Measurements from ENCODE around the gene AAMP.
"Not testable (repeated sequence)": the region's sequence is repeated elsewhere in the genome, so short reads cannot be mapped to it uniquely, and the experiment has no call there.

Gene AAMP

DNA sequence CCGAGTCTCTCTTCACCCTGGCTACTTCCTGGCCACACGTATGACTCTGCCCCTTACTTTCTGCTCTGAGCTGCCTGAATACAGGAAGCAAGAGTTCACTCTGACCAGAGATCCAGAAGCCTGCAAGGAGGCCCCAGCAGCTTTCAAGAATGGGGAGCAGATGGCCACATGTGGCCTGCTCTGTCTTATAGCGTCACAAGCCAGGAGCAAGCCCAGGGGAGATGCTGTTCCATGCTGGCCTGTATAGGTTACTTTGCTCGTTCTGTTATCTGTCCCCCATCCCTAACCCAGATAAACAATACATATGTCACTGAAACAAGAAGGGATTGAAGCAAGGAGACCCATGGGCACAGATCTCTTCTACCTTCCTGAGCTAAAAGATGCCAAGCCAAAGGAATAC, 4.6 kb upstream of the AAMP start:
- DNase-seq (ENCODE audit: low read depth) = no peak

DNA sequence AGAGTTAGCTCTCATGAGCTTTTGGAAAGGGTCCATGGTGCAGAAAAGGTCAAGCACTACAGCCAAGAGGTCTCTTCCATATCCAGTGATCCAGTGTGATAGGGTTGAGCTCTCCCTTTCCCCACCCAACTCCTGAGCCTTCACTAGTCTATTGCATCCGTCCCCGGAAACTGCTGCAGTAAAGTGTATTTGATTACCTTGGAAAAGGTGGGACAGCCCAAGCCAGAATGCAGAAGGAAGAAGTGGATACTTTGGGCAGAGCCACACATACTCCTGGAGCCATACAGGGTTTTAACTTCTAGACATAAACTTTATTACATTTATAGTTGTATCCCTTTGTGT, 3.9 kb upstream of the AAMP start:
- DNase-seq (ENCODE audit: low read depth) = no peak

DNA sequence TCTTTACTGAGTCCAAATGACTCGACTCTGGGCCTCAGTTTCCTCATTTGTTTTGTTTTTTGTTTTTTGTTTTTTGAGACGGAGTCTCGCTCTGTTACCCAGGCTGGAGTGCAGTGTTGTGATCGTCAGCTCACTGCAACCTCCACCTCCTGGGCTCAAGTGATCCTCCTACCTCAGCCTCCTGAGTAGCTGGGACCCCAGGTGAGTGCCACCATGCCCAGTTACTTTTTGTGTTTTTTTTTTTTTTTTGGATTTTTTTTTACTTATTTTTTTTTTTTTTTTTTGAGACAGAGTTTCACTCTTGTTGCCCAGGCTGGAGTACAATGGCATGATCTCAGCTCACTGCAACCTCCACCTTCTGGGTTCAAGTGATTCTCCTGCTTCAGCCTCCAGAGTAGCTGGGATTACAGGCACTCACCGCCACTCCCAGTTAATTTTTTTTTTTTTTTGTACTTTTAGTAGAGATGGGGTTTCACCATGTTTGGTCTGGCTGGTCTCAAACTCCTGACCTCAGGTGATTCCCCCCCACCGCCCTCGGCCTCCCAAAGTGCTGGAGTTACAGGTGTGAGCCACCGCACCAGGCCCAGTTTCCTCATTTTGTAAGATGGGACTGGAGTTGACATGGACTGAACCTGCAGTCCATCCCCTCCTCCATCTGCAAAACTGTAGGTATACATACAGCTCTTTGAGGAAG, 3.4 kb upstream of the AAMP start:
- DNase-seq (ENCODE audit: low read depth) = not testable (repeated sequence)

DNA sequence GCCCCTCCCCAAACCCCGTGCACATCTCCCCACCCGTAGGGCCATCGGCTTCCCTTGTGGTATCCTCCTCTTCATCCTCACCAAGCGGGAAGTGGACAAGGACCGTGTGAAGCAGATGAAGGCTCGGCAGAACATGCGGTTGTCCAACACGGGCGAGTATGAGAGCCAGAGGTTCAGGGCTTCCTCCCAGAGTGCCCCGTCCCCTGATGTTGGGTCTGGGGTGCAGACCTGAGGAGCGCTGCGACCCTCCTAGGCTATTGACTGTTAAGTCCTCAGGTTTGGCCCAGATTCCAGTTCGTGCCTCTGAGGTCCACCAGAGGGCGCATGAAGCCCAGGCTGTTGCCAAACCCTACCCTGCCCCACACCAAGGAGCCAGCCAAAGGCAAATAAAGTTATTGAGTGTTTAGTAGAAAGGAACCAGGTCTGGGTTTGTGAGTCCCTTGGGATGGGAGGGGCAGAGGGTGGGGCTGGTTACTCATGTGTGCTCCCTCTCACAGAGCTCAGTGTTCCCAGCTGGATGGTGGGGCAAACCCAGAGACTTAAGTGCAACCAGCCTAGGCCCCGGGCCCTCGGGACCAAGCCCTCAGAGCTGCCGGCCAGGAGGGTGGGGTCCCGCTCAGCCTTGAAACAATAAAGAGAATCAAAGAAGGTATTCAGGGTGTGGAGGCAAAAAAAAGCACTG, 2.7 kb upstream of the AAMP start:
- DNase-seq (ENCODE audit: low read depth) = peak; percentile 67

DNA sequence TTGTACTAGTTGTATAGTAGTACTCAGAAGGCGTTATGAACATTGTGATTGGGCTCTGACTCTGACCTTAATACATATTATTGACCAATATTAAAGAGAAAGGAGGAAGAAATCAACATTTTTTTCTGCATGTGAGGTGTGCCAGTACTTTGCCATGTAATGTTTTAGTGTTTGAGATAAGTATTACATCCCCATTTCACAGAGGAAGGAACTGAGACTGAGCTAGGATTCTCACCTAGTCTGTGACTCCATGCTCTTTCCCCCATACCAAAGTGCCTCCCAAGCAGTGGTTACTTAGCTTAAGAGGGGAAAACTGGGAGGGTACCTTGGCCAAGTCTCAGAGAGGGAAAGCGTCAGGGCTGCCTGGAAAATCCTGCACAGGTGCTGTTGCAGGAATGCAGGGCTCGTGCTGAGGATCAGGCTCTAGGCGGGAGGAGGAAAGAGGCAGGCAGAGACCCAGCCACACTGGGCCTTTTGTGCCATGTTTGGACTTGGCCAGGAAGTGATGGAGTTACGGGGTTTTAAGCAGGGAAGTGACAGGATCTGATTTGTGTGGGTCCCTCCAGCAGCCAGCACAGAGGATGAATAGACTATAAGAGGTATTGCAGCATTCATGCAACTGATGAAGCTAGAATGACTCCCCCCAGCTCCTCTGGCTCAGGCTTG, 2.1 kb upstream of the AAMP start:
- DNase-seq (ENCODE audit: low read depth) = no peak

DNA sequence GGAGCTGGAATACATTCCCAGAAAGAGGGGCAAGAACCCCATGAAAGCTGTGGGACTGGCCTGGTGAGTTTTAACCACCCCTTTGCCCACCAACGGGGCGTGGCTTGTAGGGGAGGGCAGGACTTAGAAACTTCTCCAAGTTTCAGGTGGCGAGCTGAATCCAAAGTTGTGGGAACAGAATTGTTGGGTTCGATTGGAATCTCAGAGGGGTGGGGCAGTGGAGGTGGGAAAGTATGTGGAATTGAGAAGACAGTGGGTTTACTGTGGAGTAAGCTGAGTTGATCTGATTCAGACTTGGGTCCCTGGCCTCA, 1.5 kb upstream of the AAMP start:
- no peak for DNase-seq (ENCODE audit: low read depth)

DNA sequence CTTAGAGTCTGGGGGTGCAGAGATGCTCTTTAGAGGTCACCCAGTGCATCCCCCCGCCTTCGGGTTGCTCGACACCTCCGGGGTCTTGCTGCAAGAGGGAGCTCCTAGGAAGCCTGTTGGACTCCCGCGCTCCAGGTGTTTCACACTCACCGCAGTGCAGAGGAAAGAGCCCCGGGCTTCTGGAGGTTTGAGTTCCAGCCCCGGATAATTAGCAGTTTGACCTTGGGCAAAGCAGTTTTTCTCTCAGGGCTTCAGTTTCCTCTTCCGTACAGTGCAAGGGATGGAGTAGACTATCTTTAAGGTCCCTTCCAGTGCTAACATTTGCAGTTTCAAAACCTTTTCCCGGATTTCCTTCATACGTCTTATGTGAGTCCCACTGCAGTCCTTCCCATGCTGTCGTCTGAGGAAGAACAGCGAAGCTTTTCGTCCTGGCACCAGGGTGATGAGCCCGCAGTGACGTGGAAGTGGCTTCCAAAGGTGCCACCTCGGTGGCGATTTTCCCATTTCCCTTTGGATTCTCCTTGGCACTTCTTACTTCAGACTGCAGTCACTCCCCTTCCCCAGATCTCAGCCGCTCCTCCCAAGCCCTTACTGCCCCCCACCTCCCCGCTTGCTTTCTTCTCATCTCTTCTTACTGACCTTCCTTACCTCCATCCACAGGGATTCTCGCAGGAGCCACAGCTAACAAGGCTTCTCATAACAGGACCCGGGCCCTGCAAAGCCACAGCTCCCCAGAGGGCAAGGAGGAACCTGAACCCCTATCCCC, 967 bp upstream of the AAMP start:
- DNase-seq (ENCODE audit: low read depth) = no peak

DNA sequence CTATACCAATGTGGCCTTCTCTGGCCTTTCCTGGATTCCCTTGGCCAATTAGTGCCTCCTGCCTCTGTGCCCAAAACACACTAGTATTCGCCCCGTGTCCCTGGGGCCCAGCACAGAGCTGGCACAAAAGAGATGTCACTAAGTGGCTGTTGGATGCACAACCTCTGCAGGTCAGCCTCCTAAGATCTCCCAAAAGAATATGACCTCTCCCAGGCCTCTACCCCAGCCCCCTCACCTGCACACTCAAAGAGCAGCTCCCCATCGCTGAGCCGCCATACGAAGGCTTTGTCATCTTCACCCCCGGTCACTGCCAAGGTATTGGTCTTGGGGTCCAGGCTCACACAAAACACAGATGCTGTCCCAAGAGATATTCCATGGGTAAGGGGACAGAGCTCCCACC, 2.7 kb downstream of the AAMP start:
- no peak for DNase-seq (ENCODE audit: low read depth)

DNA sequence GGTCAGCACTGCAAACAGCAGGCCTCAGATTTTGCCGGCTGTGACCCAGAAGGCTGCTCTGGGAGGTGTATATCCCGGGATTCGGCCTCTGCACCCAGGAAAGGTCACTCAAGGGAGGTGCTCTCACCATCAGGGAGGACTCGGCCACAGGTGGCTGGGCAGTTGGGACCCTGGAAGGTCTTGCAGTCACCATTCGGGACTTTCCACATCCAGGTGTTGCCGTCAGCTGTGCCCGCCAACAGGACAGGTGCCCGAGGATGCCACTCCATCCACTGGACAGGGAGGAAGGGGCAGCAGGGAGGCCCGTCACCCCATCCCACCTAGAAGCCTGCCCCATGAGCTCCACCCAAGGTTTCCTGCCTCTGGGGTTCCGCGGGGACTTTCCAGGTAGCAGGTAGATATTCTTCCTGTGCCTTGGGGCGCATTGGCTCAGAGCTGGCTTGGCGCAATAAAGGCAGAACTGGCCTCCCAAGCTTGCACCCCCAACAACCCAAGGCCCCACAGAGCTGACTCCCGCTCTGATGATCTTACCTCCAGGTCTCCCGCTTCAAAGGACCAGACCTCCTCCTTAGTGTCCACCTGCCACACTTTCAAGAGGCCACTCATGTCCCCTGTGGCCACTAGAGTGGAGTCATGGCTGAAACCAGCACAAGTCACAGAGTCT, 3.5 kb downstream of the AAMP start:
- DNase-seq (ENCODE audit: low read depth) = no peak

DNA sequence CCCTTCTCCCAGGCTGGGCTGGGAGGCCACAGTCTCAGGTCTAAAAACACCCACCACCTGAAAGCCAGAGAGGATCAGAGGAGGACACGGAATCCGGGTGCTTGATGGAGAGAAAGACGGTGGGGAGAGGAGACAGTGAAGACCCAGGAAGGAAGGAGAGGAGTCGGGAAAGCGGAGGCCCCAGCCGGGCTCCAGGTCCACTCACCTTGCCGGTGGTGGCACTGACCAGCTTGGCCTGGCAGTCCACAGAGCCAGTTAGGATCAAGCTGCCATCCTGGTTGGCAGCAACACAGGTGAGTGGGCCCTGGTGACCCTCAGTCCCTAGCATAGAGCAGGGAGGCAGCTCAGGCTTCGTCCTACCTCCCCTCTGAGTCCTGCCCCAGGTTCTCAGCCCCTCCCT, 4.3 kb downstream of the AAMP start:
- no peak for DNase-seq (ENCODE audit: low read depth)

DNA sequence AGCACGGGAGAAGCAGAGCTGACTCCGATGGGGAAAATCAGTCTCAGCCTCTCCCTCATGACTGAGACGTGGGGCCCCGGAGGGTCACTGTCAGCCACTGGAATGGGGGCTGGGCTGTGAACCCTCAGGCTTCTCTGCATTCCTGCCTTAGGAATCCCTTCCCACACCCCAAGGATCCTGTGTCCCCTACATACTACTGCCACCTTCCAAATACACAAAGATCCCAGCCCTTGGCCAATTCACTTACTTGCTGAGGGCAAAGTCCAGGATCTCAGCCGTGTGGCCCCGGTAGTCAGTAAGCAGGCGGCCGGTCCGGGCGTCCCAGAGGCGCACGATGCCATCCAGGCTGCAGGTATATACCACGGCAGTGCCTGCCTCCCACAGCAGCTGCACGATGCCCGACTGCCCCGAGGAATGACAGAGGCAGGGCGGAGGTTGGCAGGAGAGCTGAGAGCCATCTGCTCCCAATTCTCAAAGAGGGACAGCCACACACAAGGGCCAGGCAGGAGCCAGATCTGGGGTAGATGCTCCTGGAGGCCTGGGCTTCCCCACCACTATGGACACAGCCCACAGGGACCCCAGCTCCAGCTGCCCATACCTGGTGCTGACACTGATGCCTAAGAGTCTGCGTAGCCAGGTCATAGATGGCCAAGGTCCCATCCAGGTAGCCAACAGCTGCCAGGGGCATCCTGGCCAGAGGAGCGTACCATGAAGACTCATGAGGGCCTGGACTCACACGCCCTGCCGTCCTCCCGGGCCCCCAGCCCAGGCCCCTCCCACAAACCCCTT, 5.0 kb downstream of the AAMP start:
- DNase-seq (ENCODE audit: low read depth) = no peak

DNA sequence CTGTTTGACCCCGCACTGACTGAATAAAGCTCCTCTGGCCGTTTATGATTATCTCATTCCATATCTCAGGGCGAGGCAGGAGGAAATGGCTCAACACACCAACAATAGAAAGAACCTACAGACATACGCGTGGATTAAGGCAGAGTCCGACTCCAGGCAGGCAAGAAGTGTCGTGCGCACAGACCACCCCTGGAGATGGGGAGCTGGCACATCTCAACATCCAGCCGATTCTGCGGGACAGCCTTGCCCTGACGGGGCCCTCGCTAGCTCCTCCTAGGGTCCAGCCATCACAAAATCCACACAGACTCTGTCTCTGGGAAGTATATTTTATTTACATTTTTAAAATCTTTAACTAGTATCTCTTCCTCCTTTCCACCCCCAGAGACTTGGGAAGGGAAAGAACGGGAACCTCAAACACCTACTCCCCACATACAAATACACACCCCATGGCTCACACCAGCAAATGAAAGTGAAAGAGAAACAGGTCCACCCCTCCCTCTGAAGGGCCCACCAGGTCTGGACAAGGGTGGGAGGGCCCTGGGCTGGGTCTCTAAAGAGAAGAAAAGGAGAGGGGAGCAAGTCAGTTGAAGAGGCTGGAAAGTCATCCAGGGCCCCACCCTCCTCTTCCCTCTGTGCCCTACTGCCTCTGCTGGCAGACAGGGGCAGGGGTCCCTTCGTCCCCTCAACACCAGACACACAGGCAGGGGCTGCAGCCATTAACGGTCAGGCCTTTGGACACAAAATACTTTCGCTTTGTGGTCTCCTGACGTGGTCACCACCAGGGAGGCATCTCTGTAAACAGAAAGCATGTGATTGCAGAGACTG, 5.9 kb downstream of the AAMP start:
- DNase-seq (ENCODE audit: low read depth) = no peak

DNA sequence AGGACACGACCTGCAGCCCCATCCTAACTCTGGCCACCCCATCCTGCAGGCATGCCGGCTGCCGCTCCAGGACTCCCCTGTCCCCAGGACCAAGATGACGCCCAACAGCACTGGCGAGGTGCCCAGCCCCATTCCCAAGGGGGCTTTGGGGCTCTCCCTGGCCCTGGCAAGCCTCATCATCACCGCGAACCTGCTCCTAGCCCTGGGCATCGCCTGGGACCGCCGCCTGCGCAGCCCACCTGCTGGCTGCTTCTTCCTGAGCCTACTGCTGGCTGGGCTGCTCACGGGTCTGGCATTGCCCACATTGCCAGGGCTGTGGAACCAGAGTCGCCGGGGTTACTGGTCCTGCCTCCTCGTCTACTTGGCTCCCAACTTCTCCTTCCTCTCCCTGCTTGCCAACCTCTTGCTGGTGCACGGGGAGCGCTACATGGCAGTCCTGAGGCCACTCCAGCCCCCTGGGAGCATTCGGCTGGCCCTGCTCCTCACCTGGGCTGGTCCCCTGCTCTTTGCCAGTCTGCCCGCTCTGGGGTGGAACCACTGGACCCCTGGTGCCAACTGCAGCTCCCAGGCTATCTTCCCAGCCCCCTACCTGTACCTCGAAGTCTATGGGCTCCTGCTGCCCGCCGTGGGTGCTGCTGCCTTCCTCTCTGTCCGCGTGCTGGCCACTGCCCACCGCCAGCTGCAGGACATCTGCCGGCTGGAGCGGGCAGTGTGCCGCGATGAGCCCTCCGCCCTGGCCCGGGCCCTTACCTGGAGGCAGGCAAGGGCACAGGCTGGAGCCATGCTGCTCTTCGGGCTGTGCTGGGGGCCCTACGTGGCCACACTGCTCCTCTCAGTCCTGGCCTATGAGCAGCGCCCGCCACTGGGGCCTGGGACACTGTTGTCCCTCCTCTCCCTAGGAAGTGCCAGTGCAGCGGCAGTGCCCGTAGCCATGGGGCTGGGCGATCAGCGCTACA, 7.0 kb downstream of the AAMP start:
- no peak for DNase-seq (ENCODE audit: low read depth)

DNA sequence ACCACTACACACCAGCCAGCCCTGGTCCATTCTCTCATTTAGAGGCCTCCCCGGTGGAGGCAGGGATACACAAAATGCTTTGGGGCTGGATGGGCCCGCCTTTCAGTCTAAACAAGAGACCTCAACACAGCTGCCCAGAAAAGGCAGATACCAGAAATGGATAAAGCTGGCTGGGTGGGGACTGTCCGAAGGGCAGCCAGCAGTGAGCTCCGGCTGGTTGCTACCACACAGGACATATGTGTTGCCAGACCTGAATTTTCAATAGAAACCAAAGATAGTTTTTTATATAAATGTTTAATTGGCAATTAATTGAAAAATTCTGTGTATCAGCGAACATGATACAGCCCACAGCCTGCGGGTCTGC, 7.7 kb downstream of the AAMP start:
- no peak for DNase-seq (ENCODE audit: low read depth)

DNA sequence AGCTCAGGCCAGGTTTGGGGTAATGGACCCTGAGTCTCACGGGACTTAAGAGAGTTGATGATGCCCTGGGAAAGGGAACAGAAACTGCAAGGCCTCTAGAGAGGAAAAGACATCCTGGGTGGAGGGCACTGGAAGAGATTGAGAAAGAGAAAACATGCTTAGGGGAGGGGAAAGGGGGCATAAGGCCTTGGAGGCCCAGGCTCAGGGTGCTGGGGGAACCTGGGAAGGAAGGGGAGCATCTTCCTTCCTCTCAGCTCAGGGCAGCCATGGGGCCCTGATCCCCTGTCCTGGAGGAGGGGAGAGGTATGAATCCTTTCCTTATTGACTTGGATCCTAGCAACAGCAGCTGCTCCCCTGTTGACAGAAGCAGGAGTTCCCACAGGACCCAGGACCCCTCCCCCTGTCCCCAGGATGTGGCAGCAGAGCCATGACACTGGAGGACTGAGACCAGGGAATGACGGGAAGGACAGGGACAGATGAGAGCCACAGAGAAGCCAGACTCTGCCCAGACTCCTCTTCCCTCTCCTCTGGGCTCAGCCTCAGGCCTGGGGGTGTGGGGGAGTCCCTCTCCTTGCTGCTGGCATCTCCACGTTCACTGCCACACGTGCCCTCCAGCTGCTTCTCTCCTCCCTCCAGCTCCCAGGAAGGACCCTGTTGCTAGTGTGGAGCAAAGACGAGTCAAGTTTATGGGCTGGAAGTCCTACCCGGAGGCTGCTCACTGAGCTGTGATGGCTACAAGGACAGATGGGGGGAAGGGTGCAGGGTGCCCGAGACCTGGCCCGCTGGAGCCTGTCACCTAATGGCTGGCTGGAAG, 8.3 kb downstream of the AAMP start:
- no peak for DNase-seq (ENCODE audit: low read depth)

DNA sequence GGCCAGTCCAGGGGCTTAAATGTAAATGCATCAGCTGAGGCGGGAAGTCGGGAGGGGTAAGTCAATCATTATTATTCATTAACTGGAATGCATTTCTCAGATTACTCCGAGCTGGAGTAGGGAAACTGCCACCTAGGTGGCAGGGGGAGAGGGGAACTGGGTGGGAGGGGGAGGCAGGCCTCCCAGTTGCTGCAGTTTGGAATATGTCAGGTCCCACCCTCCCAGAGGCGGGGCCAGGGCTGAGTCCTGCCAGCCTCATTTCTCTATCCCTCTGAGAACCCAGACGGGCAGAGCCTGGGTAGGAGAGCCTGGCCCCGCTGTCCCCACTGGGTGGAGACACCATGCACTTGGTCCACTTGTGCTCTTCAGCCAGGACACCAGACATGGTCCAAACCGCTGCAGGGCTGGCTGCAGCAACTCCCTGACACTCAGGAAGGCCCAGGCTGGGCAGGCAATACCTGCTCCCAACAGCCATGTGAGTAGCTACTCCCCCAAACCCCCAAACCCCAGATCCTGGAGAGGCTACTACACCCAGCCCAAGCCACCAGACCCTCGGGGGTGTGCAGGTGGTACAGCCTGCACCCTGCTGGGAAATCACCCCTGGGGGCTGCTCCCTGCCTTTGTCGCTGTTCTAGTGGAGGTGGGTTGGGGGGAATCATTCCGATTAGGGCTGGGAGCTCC, 9.1 kb downstream of the AAMP start, which contains the start of gene GPBAR1:
Gene GPBAR1, plus strand, starts transcription at position 274 of the 681 bp plus-strand sequence. CDS start 1,710 bp downstream, outside the sequence.
- no peak for DNase-seq (ENCODE audit: low read depth)

DNA sequence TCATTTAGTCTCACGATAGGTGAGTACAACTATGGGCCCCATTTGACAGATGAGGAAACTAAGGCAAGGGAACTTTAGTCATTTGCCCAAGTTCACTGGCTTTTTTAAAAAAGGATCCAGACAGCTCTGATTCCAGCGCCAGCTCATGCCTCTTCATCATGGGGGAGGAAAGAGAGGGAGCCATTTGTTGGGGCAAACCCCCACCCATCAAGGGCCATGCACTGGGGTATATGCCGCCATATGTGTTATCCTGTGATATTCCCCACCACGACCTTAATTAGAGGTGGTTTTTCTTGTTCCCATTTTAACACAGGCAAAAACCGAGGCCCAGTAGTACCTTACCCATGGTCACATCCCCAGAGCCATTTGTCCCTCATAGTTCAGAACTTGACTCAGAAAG, 9.8 kb downstream of the AAMP start:
- no peak for DNase-seq (ENCODE audit: low read depth)
